HepG2 (cell line): ENCODE data around the gene ACTR1B.

ENCODE experiments used
- FLYWCH1 ChIP-seq: sonication (generic); formaldehyde crosslinking; IDR thresholded peaks from 2 replicates; pipeline ENCODE4 v1.8.1; 2023; ENCODE audit warnings: mild to moderate bottlenecking, missing genetic modification reagents
- PBX3 ChIP-seq: sonication (generic); formaldehyde crosslinking; IDR thresholded peaks from 2 replicates; pipeline ENCODE4 v1.8.1; 2023; ENCODE audit warnings: missing genetic modification reagents, inconsistent platforms, borderline replicate concordance
- POLR2AphosphoS5 ChIP-seq: IDR thresholded peaks from 2 replicates; pipeline ENCODE4 v1.6.1; 2012; ENCODE audit warnings: low read depth, low read length
- SMARCE1 ChIP-seq: fragments of 450-650 bp; IDR thresholded peaks from 2 replicates; pipeline ENCODE4 v1.6.1; 2017; ENCODE audit warnings: borderline replicate concordance
- TCF7 ChIP-seq: sonication (generic); IDR thresholded peaks from 2 replicates; pipeline ENCODE4 v1.6.1; 2016; ENCODE audit warnings: antibody characterized with exemption, low read depth
- ZFP1 ChIP-seq: IDR thresholded peaks from 2 replicates; pipeline ENCODE4 v1.6.1; 2016
- ZFP91 ChIP-seq: sonication (generic); formaldehyde crosslinking; IDR thresholded peaks from 2 replicates; pipeline ENCODE4 v1.9.0; 2022; ENCODE audit warnings: missing genetic modification reagents, mild to moderate bottlenecking, borderline replicate concordance
- ZNF264 ChIP-seq: sonication (generic); formaldehyde crosslinking; IDR thresholded peaks from 2 replicates; pipeline ENCODE4 v1.4.0; 2020; ENCODE audit warnings: missing genetic modification reagents
- ZNF296 ChIP-seq: sonication (generic); formaldehyde crosslinking; conservative IDR thresholded peaks from 2 replicates; pipeline ENCODE4 v1.5.0; 2020; ENCODE audit warnings: mild to moderate bottlenecking, missing genetic modification reagents
- ZNF841 ChIP-seq: sonication (generic); formaldehyde crosslinking; IDR thresholded peaks from 2 replicates; pipeline ENCODE4 v1.8.1; 2023; ENCODE audit warnings: missing genetic modification reagents, borderline replicate concordance
- TF ChIP-seq, protein P1 (sequence below): sonication (generic); formaldehyde crosslinking; IDR thresholded peaks from 2 replicates; pipeline ENCODE4 v1.5.0; 2020; ENCODE audit warnings: mild to moderate bottlenecking, missing genetic modification reagents, moderate library complexity

DNA sequence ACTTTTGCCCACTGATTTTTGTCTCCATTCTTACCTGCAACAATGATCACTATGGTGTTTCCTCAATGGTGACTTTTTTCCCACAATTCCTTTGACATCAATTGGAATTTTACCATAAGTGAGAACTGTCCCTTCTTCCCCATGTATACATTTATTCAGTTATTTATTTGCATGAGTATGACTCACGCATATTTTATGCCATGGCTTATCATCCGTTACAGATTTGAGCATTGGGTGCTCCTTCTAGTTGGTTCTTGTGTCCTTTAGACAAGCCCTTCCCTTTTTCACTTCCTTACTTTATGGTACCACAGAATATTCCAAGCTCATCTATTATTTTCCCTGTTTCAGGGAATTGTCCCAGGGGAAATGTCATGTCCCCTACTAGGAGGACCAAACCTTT is 10.4 kb downstream of the ACTR1B start:
- TF ChIP-seq TCF7 (no peak), ZFP91 (CRISPR knock-in tag) (no peak), PBX3 (CRISPR knock-in tag) (no peak), SMARCE1 (no peak), ZNF264 (CRISPR knock-in tag) (no peak), ZNF296 (CRISPR knock-in tag) (no peak), ZNF841 (CRISPR knock-in tag) (no peak), ZFP1 (CRISPR knock-in tag) (no peak), POLR2AphosphoS5 (no peak), FLYWCH1 (no peak)
- TF ChIP-seq, protein P1, sequence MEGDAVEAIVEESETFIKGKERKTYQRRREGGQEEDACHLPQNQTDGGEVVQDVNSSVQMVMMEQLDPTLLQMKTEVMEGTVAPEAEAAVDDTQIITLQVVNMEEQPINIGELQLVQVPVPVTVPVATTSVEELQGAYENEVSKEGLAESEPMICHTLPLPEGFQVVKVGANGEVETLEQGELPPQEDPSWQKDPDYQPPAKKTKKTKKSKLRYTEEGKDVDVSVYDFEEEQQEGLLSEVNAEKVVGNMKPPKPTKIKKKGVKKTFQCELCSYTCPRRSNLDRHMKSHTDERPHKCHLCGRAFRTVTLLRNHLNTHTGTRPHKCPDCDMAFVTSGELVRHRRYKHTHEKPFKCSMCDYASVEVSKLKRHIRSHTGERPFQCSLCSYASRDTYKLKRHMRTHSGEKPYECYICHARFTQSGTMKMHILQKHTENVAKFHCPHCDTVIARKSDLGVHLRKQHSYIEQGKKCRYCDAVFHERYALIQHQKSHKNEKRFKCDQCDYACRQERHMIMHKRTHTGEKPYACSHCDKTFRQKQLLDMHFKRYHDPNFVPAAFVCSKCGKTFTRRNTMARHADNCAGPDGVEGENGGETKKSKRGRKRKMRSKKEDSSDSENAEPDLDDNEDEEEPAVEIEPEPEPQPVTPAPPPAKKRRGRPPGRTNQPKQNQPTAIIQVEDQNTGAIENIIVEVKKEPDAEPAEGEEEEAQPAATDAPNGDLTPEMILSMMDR (CRISPR knock-in tag) = no peak
